MM.1S (cell line): ENCODE data around the gene KHDC4.

ENCODE experiments used
- EZH2 ChIP-seq: fragments of 300-600 bp; sonication (generic); optimal IDR thresholded peaks from 2 replicates; pipeline ENCODE3; 2017; ENCODE audit warnings: low read depth, mild to moderate bottlenecking, antibody characterized with exemption, low read length, mixed read lengths
- EZH2phosphoT487 ChIP-seq: fragments of 300-600 bp; sonication (generic); IDR thresholded peaks from 2 replicates; pipeline ENCODE4 v1.6.1; 2018; ENCODE audit warnings: antibody characterized with exemption, low read length
- TF ChIP-seq, protein P1 (sequence below): fragments of 300-600 bp; sonication (generic); IDR thresholded peaks from 2 replicates; pipeline ENCODE4 v1.5.1; 2016; ENCODE audit warnings: antibody characterized with exemption, low read length, mixed read lengths

DNA sequence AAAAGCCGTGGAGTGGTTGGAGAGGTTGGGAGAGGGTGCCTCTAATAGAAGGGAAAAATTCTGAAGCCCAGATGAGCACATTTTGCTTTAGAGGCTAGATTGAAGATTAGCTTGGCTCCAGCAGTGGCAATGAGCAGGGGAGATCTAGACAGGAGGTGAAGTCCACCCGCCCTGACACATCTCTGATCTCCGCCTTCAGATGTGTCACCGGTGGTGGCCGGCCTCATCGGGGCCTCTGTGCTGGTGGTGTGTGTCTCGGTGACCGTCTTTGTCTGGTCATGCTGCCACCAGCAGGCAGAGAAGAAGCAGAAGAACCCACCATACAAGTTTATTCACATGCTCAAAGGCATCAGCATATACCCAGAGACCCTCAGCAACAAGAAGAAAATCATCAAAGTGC, 66.4 kb downstream of the KHDC4 start:
- TF ChIP-seq EZH2: no peak
- TF ChIP-seq, protein P1, sequence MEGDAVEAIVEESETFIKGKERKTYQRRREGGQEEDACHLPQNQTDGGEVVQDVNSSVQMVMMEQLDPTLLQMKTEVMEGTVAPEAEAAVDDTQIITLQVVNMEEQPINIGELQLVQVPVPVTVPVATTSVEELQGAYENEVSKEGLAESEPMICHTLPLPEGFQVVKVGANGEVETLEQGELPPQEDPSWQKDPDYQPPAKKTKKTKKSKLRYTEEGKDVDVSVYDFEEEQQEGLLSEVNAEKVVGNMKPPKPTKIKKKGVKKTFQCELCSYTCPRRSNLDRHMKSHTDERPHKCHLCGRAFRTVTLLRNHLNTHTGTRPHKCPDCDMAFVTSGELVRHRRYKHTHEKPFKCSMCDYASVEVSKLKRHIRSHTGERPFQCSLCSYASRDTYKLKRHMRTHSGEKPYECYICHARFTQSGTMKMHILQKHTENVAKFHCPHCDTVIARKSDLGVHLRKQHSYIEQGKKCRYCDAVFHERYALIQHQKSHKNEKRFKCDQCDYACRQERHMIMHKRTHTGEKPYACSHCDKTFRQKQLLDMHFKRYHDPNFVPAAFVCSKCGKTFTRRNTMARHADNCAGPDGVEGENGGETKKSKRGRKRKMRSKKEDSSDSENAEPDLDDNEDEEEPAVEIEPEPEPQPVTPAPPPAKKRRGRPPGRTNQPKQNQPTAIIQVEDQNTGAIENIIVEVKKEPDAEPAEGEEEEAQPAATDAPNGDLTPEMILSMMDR: no peak
- no peak for TF ChIP-seq EZH2phosphoT487
